LNCAP (cell line): Measurements from ENCODE around the gene SMAD3.

Source experiments
- TF ChIP-seq, protein P1 (sequence below): fragments of 450-650 bp; IDR thresholded peaks from 2 replicates; pipeline ENCODE4 v1.5.1; 2017; ENCODE audit warnings: mild to moderate bottlenecking

SMAD3 gene

DNA sequence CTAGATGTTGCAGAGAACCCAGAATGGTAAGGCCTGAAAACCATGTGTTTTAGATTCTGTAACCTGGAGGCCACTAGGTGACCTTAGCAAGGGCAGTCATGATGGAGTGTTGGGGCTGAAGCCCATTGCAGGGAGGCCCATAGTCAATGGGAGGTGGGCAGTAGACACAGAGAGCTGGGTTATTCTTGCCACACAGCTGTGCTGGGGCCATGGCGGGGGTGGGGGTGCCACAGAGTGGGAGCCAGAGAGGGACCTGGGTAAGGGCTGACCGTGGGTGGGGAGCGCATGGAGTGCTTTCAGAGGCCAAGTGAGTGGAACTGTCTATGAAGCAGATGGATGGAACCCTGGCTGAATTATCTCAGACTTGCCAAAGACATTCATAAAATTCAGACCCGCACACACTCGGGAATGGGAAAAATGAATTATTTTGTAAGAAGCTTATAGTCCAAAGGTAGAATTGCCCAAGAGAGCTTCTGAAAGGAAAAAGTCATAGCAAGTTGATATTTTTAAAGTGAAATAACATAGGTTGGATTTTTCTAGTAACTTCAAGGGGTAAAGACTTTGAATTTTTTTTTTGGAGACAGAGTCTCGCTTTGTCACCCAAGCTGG is 53.9 kb downstream of the SMAD3 start:
- TF ChIP-seq, protein P1, sequence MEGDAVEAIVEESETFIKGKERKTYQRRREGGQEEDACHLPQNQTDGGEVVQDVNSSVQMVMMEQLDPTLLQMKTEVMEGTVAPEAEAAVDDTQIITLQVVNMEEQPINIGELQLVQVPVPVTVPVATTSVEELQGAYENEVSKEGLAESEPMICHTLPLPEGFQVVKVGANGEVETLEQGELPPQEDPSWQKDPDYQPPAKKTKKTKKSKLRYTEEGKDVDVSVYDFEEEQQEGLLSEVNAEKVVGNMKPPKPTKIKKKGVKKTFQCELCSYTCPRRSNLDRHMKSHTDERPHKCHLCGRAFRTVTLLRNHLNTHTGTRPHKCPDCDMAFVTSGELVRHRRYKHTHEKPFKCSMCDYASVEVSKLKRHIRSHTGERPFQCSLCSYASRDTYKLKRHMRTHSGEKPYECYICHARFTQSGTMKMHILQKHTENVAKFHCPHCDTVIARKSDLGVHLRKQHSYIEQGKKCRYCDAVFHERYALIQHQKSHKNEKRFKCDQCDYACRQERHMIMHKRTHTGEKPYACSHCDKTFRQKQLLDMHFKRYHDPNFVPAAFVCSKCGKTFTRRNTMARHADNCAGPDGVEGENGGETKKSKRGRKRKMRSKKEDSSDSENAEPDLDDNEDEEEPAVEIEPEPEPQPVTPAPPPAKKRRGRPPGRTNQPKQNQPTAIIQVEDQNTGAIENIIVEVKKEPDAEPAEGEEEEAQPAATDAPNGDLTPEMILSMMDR: no peak

DNA sequence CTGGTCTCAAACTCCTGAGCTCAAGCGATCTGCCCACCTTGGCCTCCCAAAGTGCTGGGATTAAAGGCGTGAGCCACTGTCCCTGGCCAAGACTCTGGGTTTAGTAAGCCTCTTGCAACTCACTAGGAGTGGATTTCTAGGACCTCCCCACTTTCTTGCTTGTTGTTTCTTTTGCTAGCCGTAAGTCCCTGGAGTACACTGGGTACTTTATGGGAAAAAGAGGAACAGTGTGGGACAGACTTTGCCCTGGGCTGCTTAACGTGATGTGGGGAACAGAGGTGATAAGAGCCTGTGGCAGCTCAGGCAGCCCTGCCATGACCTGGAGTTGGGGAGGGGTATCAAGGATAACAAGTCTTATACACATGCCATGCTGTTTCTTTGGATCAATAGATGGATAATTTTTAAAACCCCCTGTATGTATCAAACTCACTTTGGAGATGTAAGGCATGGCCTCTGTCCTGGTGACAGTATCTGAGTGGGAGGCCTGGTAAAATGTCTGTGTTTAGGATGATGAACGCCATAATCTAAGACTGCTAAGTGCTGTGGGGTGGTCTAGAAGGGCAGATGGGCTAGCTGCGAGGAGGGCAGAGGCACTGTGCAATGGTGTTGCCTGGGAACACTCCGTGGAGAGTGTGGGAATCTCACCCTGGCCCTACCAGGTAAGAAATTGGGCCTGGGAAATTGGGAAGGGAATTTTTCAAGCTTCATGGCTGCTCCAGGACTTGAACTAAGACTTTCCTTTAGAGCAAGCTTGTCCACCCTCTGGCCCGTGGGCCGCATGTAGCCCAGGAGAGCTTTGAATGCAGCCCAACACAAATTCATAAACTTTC is 54.8 kb downstream of the SMAD3 start:
- TF ChIP-seq, protein P1: no peak

DNA sequence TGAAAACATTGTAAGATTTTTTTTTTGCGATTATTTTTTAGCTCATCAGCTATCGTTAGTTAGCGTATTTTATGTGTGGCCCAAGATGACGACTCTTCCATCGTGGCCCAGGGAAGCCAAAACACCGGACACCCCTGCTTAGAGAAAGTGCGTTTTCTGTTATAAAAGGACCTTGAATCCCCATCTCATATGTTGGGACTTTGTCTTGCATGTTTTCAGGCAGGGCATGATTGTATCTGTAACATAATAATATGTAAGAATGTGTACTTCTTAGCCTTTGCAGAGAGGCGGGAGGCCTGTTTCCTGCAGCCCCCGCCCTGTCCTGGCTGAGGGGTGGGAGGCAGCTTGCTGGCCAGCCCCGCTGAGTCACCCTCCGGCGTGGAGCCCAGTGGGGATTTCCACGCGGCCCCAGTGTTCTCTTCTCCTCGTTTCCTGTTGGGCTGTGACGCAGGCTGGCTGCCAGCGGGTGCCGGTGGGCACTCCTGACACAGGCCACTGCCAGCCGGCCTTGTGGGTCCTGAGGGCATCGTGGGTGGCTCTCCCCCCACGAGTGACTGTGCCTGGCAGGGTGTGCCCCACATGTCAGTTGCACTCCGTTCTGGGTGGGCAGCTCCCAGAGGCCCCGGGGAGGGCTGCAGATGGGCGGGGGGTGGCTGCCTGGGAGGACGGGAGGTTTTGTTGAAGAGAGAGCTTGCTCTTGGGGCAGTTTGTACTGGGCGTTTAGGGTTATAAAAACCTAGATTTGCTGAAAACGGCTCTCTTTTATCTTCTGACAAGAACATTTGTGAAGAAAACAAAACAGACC is 55.6 kb downstream of the SMAD3 start:
- TF ChIP-seq, protein P1: no peak

DNA sequence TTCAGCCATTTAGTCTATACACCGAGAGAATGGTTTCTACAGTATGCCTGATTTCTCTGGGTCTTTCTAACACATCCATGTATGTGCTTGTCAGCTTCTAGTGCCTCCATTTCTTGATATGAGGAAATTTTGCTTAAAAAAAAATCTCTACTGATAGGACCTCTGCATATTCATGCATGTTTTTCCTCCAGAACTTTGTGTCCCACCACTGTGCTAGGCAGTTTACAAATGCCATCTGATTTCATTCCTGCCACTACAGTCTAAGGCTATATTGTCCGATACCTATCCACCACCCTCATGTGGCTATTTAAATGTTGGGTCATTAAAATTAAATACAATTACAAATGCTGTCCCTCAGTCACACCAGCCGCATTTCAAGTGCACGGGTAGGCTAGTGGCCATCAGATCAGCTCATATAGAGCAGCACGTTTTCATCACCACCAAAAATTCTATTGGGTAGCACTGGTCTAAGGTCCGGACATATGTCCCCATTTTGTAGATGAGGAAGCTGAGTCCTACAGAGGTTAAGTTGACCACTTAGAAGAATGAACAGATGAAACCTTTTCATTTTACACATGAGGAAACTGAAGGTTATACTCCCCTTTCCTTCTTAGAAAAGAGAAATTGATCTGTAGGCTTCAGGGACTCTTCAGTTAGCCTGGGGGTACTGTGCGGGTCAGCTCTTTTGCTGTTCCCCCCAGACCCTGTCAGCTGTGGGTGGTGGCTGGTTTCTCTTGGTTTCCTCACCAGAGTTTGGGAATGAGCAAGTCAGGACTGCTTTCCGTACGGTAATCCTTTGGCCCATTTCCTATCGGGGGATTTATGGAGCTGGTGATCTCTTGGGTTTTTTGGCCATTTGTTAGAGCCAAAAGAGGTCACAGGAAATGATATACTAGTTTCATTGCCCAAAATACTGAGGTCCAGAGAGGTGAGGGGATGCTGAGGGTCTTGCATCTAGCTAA is 56.5 kb downstream of the SMAD3 start:
- TF ChIP-seq, protein P1: no peak

DNA sequence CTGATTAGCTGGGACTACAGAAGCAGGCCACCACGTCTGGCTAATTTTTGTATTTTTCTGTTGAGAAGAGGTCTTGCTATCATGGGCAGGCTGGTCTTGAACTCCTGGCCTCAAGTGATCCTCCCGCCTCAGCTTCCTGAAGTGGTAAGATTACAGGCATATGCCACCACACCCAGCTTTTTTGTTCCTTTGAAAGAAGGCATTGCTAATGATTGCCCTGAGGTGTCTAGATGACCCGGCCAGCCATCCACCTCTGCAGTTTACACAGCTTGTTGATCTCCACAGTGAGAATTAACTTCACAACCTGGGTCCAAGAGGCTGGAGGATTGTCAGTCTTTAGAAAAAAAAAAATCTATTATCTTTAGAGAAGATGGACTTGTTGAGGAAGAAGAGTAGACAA is 58.7 kb downstream of the SMAD3 start:
- TF ChIP-seq, protein P1: no peak

DNA sequence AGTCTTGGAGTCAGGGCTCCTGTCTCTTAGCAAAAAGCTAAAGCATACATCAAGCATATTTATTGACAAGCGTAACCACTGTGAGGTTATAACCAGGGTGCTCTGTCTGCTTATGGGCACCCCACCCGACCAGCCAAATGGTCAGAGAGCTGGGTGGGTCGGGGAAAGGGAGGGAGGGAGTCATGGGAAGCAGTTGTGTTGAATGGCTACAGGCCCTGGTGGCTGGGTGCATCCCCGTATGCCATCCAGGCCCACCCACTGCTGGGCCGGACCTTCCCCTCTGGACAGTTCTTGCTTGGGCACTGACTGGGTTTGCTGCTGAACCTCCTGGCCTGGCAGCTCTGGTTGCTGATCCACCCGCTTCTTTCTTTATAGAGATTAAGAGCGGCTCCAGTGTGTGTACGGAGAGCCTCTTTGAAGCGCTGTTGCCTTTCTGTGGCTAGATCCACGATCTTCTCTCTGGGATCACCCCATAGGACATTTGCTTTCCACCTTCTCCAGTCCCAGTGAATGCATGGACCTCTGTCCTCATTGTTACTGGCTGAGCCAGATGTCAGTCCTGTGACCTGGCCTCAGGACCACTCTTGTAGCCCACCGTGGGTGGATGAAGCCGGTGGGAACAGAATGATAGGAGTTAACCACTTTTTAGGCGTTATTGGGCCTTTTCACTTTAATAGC is 59.6 kb downstream of the SMAD3 start:
- TF ChIP-seq, protein P1: no peak
